HG03460 (cell line): Measurements from ENCODE around the gene TXNDC2.
A peak's percentile ranks its signal among the peaks of the same experiment; 100 is the strongest.

Experiments
- ATAC-seq: cut with Tn5 transposase; IDR thresholded peaks from one replicate; pipeline ENCODE4 v1.9.1; 2021; ENCODE audit not compliant: unreplicated experiment

The TXNDC2 gene

GRCh38 chr18:9859232-9859631, 26.5 kb upstream of the TXNDC2 start:
- ATAC-seq: no peak

GRCh38 chr18:9860682-9861081, 25.1 kb upstream of the TXNDC2 start:
- ATAC-seq: no peak

GRCh38 chr18:9861157-9861556, 24.6 kb upstream of the TXNDC2 start:
- peak; percentile 75 for ATAC-seq

- ATAC-seq: no peak
Measured at GRCh38 chr18:9861933-9862332, 23.8 kb upstream of the TXNDC2 start.

GRCh38 chr18:9862686-9863085, 23.1 kb upstream of the TXNDC2 start:
- ATAC-seq: no peak

GRCh38 chr18:9863282-9863681, 22.5 kb upstream of the TXNDC2 start:
- ATAC-seq: no peak

GRCh38 chr18:9865764-9866490, 19.8 kb upstream of the TXNDC2 start:
- ATAC-seq: no peak

- ATAC-seq: no peak
Measured at GRCh38 chr18:9866627-9867026, 19.1 kb upstream of the TXNDC2 start.

GRCh38 chr18:9867071-9867594, 18.6 kb upstream of the TXNDC2 start:
- no peak for ATAC-seq

GRCh38 chr18:9868857-9869714, 16.7 kb upstream of the TXNDC2 start:
- ATAC-seq: no peak

- ATAC-seq: no peak
Measured at GRCh38 chr18:9869715-9870430, 15.9 kb upstream of the TXNDC2 start.

GRCh38 chr18:9870431-9871008, 15.3 kb upstream of the TXNDC2 start:
- no peak for ATAC-seq

GRCh38 chr18:9871244-9871746, 14.5 kb upstream of the TXNDC2 start:
- ATAC-seq: no peak

GRCh38 chr18:9872823-9873222, 12.9 kb upstream of the TXNDC2 start:
- ATAC-seq: no peak

GRCh38 chr18:9874728-9875127, 11.0 kb upstream of the TXNDC2 start:
- ATAC-seq: no peak

- ATAC-seq: no peak
Measured at GRCh38 chr18:9876212-9876866, 9.4 kb upstream of the TXNDC2 start.

- ATAC-seq: no peak
Measured at GRCh38 chr18:9876867-9877654, 8.7 kb upstream of the TXNDC2 start.

- no peak for ATAC-seq
Measured at GRCh38 chr18:9877655-9878014, 8.1 kb upstream of the TXNDC2 start.

- ATAC-seq: no peak
Measured at GRCh38 chr18:9878095-9878494, 7.7 kb upstream of the TXNDC2 start.

GRCh38 chr18:9878783-9879242, 7.0 kb upstream of the TXNDC2 start:
- no peak for ATAC-seq
